HepG2 (cell line): ENCODE results near the gene TMEM178A. TPM values are rescaled to one million over a fixed set of nuclear protein-coding genes. Genes with fewer than 3 reads are reported as not detected.

Experiments
- ATAC-seq: fragments of 200-7000 bp; cut with Tn5 transposase; 3 replicates; pipeline ENCODE4 v1.9.1; 2020; ENCODE audit warnings: mild to moderate bottlenecking, moderate library complexity
- BruUV-seq: library from RNA; stranded (reverse); fragments of 400-500 nt; replicated peaks from 2 replicates; lab custom pipeline; 2021; lab: Mats Ljungman, UMichigan
- CTCF ChIA-PET: fragments of 300-600 bp; formaldehyde crosslinking; extraction: SDS; loops from one replicate; lab custom pipeline; 2021; ENCODE audit warnings: low total read pairs, inconsistent platforms, low intra/inter-chr PET ratio; lab: Yijun Ruan, JAX
- POLR2A ChIA-PET: fragments of 350-600 bp; sonication (Branson Sonifier 250); formaldehyde crosslinking; loops from one replicate; lab custom pipeline; 2020; ENCODE audit warnings: antibody characterized with exemption, inconsistent platforms; lab: Yijun Ruan, JAX
- DNase-seq: peaks from one replicate; pipeline ENCODE4 v3.0.0-alpha.2; 2015; ENCODE audit warnings: low spot score
- FAIRE-seq: peaks from 3 replicates; lab custom pipeline; 2011; peaks lifted over from hg19 to GRCh38; lab: Jason Lieb, UNC
- H2AFZ ChIP-seq: one replicate; pipeline ENCODE4 v1.6.1; 2011; ENCODE audit warnings: low read length, inconsistent platforms
- H3K27ac ChIP-seq: fragments of 300-600 bp; 3 replicates; pipeline ENCODE4 v1.8.0; 2011; ENCODE audit warnings: mixed run types, mild to moderate bottlenecking, mixed read lengths, low read length, inconsistent platforms; ENCODE audit not compliant: insufficient read depth; ENCODE audit errors: extremely low read length
- H3K27me3 ChIP-seq, 2 experiments: fragments of 200-600 bp in 1 of 2; 2 replicates in 1 of 2; 3 replicates in 1 of 2; pipeline versions ENCODE4 v1.6.0 to v1.8.0; 2011; ENCODE audit warnings: low read length in 2 of 2, mild to moderate bottlenecking in 2 of 2, moderate library complexity in 2 of 2, inconsistent platforms in 1 of 2; ENCODE audit not compliant: insufficient read depth in 2 of 2, control insufficient read depth in 1 of 2
- H3K36me3 ChIP-seq, 2 experiments: fragments of 200-600 bp in 1 of 2; replicated peaks in 1 of 2; 2 replicates in 1 of 2; 3 replicates in 1 of 2; pipeline versions ENCODE4 v1.5.1 to v1.8.0; 2011; ENCODE audit warnings: low read length in 2 of 2, inconsistent platforms in 1 of 2; ENCODE audit not compliant: insufficient read depth in 2 of 2, control insufficient read depth in 1 of 2
- H3K4me1 ChIP-seq: 2 replicates; pipeline ENCODE4 v1.5.1; 2012; ENCODE audit warnings: low read length, inconsistent platforms; ENCODE audit not compliant: insufficient read depth
- H3K4me2 ChIP-seq: 2 replicates; pipeline ENCODE4 v1.6.0; 2011; ENCODE audit warnings: low read depth, low read length, inconsistent platforms
- H3K4me3 ChIP-seq, 3 experiments: fragments of 200-600 bp in 1 of 3; sonication (generic), shearing (Covaris generic) in 1 of 3; replicated peaks in 1 of 3; 2 replicates each; pipeline ENCODE4 v1.5.1; 2011 to 2016; ENCODE audit warnings: low read length in 3 of 3, inconsistent platforms in 2 of 3, low read depth in 2 of 3, mild to moderate bottlenecking in 2 of 3, control low read depth in 1 of 3, mixed read lengths in 1 of 3; ENCODE audit not compliant: insufficient read depth in 1 of 3
- H3K79me2 ChIP-seq: one replicate; pipeline ENCODE4 v1.6.1; 2011; ENCODE audit warnings: low read length, inconsistent platforms; ENCODE audit not compliant: insufficient read depth
- H3K9ac ChIP-seq: 2 replicates; pipeline ENCODE4 v1.6.0; 2011; ENCODE audit warnings: mild to moderate bottlenecking, low read depth, low read length, inconsistent platforms; ENCODE audit not compliant: insufficient read depth
- H3K9me3 ChIP-seq: 2 replicates; pipeline ENCODE4 v1.5.1; 2012; ENCODE audit warnings: mild to moderate bottlenecking, low read length
- H4K20me1 ChIP-seq: 2 replicates; pipeline ENCODE4 v1.6.0; 2011; ENCODE audit warnings: inconsistent platforms, mild to moderate bottlenecking, low read length, moderate library complexity; ENCODE audit not compliant: insufficient read depth
- ATF3 ChIP-seq: sonication (generic); formaldehyde crosslinking; IDR thresholded peaks from 2 replicates; pipeline ENCODE4 v1.4.0; 2020; ENCODE audit warnings: missing genetic modification reagents
- ATF6 ChIP-seq: sonication (generic); formaldehyde crosslinking; conservative IDR thresholded peaks from 2 replicates; pipeline ENCODE4 v1.4.0; 2020; ENCODE audit warnings: missing genetic modification reagents
- CHD4 ChIP-seq: fragments of 200-600 bp; sonication (generic); IDR thresholded peaks from 2 replicates; pipeline ENCODE4 v1.7.0; 2017; ENCODE audit warnings: mild to moderate bottlenecking, low read length, borderline replicate concordance
- GPN1 ChIP-seq: sonication (generic); formaldehyde crosslinking; IDR thresholded peaks from 2 replicates; pipeline ENCODE4 v1.5.1; 2020; ENCODE audit warnings: missing genetic modification reagents, borderline replicate concordance
- MLX ChIP-seq: IDR thresholded peaks from 2 replicates; pipeline ENCODE4 v1.6.1; 2016
- MXI1 ChIP-seq: IDR thresholded peaks from 3 replicates; pipeline ENCODE4 v1.6.1; 2012; ENCODE audit warnings: low read depth, low read length, inconsistent platforms, borderline replicate concordance
- MZF1 ChIP-seq: sonication (generic); formaldehyde crosslinking; IDR thresholded peaks from 2 replicates; pipeline ENCODE4 v1.8.1; 2023; ENCODE audit warnings: mild to moderate bottlenecking, missing genetic modification reagents, borderline replicate concordance
- RFX5 ChIP-seq: IDR thresholded peaks from 2 replicates; pipeline ENCODE4 v1.6.1; 2011; ENCODE audit warnings: low read depth, low read length, improper control_type of control experiment
- SKI ChIP-seq: fragments of 450-650 bp; IDR thresholded peaks from one replicate; pipeline ENCODE4 v1.6.1; 2018; ENCODE audit warnings: mild to moderate bottlenecking; ENCODE audit not compliant: partially characterized antibody
- SNAI1 ChIP-seq: sonication (generic); formaldehyde crosslinking; IDR thresholded peaks from 2 replicates; pipeline ENCODE4 v1.5.0; 2020; ENCODE audit warnings: mild to moderate bottlenecking, missing genetic modification reagents, borderline replicate concordance
- UBTF ChIP-seq: sonication (generic); formaldehyde crosslinking; IDR thresholded peaks from 2 replicates; pipeline ENCODE4 v1.4.0; 2020; ENCODE audit warnings: mild to moderate bottlenecking, missing genetic modification reagents
- USF2 ChIP-seq, 2 experiments: sonication (generic) in 1 of 2; formaldehyde crosslinking in 1 of 2; IDR thresholded peaks; 2 replicates each; pipeline versions ENCODE4 v1.5.1 to v1.6.1; 2011 to 2020; ENCODE audit warnings: borderline replicate concordance in 1 of 2, low read depth in 1 of 2, low read length in 1 of 2, mild to moderate bottlenecking in 1 of 2, missing genetic modification reagents in 1 of 2, moderate library complexity in 1 of 2
- ZNF234 ChIP-seq: sonication (generic); formaldehyde crosslinking; conservative IDR thresholded peaks from 2 replicates; pipeline ENCODE4 v1.5.1; 2020; ENCODE audit warnings: mild to moderate bottlenecking, missing genetic modification reagents
- ZNF615 ChIP-seq: sonication (generic); formaldehyde crosslinking; IDR thresholded peaks from 2 replicates; pipeline ENCODE4 v1.5.0; 2020; ENCODE audit warnings: mild to moderate bottlenecking, missing genetic modification reagents, borderline replicate concordance
- ZSCAN9 ChIP-seq: IDR thresholded peaks from 2 replicates; pipeline ENCODE4 v1.6.1; 2016; ENCODE audit warnings: borderline replicate concordance
- WGBS: methylation state at CpG from one replicate; pipeline ENCODE4 v1.1.6; 2017; ENCODE audit warnings: low lambda C conversion rate; 5-methylcytosine and 5-hydroxymethylcytosine counted together
- in situ Hi-C: cut with HindIII; loops from 2 replicates; pipeline ENCODE4 v1.10.0; 2017; ENCODE audit warnings: low pct_unique_long_range_greater_than_20kb; ENCODE audit not compliant: extremely low pct_ligation_motif_present
- intact Hi-C: fragments of 100-400 bp; cut with micrococcal nuclease; formaldehyde crosslinking; loops from one replicate; pipeline ENCODE4 v1.10.0; 2022; ENCODE audit not compliant: unreplicated experiment
- polyA plus RNA-seq, 8 experiments: library from polyadenylated mRNA; depleted of rRNA in 3 of 8; stranded (reverse) in 7 of 8; unstranded in 1 of 8; fragments of >200 nt; fragmentation: Illumina TruSeq in 4 of 8; extraction: Trizol in 4 of 8; gene quantifications; 2 replicates each; pipeline versions ENCODE4 v1.2.1 to v1.2.3, GENCODE V29; 2011 to 2016; ENCODE audit warnings: low read depth in 4 of 8, missing spikeins in 1 of 8, mixed read lengths in 1 of 8; ENCODE audit not compliant: insufficient read depth in 1 of 8
- total RNA-seq, 5 experiments: library from RNA; depleted of rRNA; stranded (reverse); fragments of >200 nt; fragmentation: Illumina TruSeq; extraction: Trizol; gene quantifications; 2 replicates each; pipeline ENCODE4 v1.2.3, GENCODE V29; 2016; ENCODE audit warnings: low read depth in 1 of 5

The TMEM178A gene
- total and polyA plus RNA-seq, 2 of the 13 experiments (the other 11 are each of a cell fraction or from before 2014, with no cell fraction given): 0.38 to 3.3 TPM

- TF ChIP-seq ATF3 (CRISPR knock-in tag) (no peak), ZNF234 (CRISPR knock-in tag) (no peak), MXI1 (no peak), CHD4 (no peak)
- TF ChIP-seq, all 625 proteins: peak for 0
Measured at GRCh38 chr2:39629646-39630045, 36.1 kb upstream of the TMEM178A start (continued).

GRCh38 chr2:39631256-39631655, 34.5 kb upstream of the TMEM178A start:
- H4K20me1 ChIP-seq: no peaks in the 10 kb centered on the region
- H3K27ac ChIP-seq: no peak overlapping the region
- ChIA-PET CTCF (no interaction called here), POLR2A (no interaction called here)
- TF ChIP-seq RFX5: no peak
- no peak for TF ChIP-seq UBTF (CRISPR knock-in tag)
- TF ChIP-seq SKI: no peak
- no peak for TF ChIP-seq ZNF615 (CRISPR knock-in tag)
- no peak for TF ChIP-seq ZSCAN9 (CRISPR knock-in tag)
- no peak for TF ChIP-seq GPN1 (CRISPR knock-in tag)
- no peak for TF ChIP-seq ATF6 (CRISPR knock-in tag)
- no peak for TF ChIP-seq SNAI1
- TF ChIP-seq MZF1 (CRISPR knock-in tag): no peak
- TF ChIP-seq USF2 (IDR thresholded peaks at IDR 0.05; ENCODE audit: low read depth, low read length): no peak
- no peak for TF ChIP-seq USF2 (CRISPR knock-in tag; IDR thresholded peaks at IDR 0.05; ENCODE audit: borderline replicate concordance)
- no peak for TF ChIP-seq MLX (CRISPR knock-in tag)
- H3K9ac ChIP-seq: no peak overlapping the region
- no TSS peak for BruUV-seq
- H3K4me3 ChIP-seq: no peak overlapping the region
- peaks cover 0 to 10% of the 10 kb centered on the region in 2 experiments; a peak in 1 of 5 replicates for H3K27me3 ChIP-seq
- H3K36me3 ChIP-seq: no peaks in the 10 kb centered on the region
- FAIRE-seq (no peak), DNase-seq (no peak), ATAC-seq (no peak)
- 25% methylated on average over 3 of the region's 3 CpGs for WGBS
- no peak overlapping the region for H3K4me2 ChIP-seq
- intact Hi-C loops (no loop called here), in situ Hi-C loops (no loop called here)
- H3K79me2 ChIP-seq: no peaks in the 10 kb centered on the region
- H2AFZ ChIP-seq: no peak overlapping the region
- H3K4me1 ChIP-seq: no peaks in the 10 kb centered on the region
- H3K9me3 ChIP-seq: no peaks in the 10 kb centered on the region
